Activated gamma-delta T cell (primary cell): ENCODE results near the gene BUD13.
"Not testable (repeated sequence)": the region's sequence is repeated elsewhere in the genome, so short reads cannot be mapped to it uniquely, and the experiment has no call there.

Experiments
- DNase-seq: peaks from one replicate; lab custom pipeline; 2025; lab: John Stamatoyannopoulos, UW

The BUD13 gene

GRCh38 chr11:116756044-116756443 lies 16.7 kb downstream of the BUD13 start:
- not testable (repeated sequence) for DNase-seq

DNA sequence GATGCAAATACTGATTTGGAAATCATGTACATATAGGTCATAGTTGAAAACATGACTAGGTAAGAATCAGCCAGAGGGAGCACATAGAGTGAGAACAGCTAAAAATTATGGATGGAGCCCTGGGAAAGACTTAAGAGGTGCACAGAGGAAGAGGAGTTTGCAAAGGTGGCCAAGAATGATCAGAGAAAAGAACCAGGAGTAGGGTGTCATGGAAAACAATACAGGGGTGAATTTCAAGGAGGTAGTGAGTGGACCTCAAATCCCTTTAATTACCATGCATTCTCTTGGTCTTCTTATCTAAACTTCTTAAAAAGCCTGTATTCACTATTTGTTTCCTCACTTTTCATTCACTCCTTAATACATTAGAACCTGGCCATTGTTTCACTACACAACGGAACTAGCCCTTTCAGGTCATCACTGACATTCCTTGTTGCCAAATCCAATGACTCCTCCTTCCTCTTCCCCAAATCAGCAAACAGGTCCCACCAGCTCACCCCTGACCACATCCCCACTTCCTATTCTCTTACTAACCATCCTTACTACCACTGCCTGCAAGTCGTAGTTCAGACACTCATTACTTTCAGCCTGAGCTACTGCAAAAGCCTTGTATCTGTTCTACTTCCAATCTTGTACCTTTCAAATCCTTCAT lies 22.6 kb downstream of the BUD13 start:
- DNase-seq: no peak

DNA sequence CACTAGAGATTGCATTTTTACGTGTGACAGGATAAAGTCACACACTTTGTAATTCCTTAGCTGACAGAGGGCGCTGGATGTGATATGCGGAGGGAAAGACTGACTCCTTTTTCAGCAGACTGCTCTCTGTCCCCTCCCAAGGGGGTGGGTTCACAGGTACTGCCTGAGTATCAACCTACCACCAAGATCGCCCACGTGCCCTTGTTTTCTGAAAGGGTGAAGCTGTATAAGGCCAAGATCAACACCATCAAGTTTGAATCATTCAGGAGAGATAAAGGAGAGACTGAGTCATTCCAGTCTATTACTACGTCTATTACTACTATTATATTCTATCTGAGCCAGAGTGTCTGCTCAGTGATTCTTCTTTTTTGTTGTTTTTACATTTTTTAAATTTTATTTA lies 30.7 kb downstream of the BUD13 start:
- DNase-seq: no peak

GRCh38 chr11:116740741-116741140 lies 32.0 kb downstream of the BUD13 start:
- DNase-seq: no peak

DNA sequence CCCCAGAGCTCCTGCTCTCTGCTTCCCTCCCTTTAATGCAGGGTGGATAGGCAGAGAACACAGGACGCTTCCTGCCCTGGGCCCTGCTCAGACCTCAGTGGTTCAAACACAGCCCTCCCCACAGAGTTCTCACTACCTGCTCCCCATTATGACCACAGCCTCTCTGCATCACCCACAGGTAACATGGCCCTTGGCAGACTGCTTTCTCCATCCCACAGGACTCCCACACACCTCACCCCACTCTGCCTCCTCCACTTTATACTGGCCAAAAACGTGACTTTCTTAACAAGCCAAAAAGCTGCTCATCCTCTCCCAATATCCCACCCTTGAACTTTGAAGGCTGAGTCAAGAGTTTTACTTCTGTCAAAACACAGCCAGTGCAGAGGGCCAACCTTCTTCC lies 33.8 kb downstream of the BUD13 start:
- DNase-seq: no peak

DNA sequence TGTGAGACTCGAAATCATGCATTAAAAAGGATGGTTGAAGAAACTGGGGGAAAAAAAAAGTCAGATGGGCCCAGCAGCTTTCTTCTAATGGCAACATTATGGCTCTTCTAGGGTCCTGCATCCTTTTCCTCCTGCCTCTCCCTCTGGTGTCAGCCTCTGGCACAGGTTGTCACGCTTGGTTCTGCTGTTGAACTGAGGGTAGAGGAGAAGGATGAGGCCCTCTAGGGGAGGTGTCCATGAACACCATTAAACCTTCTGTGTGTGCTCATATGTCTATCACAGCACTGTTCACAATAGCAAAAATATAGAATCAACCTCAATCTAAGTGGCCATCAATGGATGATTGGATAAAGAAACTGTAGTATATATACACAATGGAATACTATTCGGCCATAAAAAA lies 36.0 kb downstream of the BUD13 start:
- DNase-seq: no peak

GRCh38 chr11:116733969-116734508 lies 38.7 kb downstream of the BUD13 start:
- DNase-seq: no peak

DNA sequence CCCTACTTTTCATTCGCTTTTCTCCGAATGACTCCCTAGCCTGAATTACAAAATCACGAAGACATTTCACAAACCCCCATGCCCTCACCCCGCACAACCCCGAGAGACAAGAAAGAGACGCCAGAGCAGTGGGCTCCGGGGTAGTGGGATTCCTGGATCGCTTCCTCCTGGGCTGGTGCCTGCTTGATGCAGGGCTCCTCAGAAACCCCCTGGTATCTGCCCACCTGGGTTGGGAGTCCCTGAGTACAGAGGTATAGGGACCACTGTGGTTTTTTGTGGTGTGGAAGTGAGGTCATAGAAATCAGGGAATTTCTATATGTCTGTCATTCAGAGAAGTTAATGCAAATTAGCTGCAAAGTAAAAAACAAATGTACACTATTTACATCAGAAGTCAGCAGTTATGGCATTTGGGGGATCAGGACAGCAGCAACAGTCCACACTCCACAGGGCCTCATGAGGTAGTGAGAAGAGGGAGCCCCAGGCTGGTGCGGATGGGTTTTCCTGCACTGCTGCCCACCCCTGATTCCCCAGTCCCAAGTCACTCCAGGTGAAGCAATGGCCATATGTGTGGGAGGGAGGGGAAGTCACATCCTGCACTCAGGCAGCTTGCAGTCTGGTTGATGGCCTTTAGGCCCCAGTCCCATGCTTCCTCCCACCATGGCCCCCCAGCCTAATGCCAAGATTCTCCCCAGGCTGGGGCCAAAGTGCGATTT lies 39.6 kb downstream of the BUD13 start:
- DNase-seq: no peak

DNA sequence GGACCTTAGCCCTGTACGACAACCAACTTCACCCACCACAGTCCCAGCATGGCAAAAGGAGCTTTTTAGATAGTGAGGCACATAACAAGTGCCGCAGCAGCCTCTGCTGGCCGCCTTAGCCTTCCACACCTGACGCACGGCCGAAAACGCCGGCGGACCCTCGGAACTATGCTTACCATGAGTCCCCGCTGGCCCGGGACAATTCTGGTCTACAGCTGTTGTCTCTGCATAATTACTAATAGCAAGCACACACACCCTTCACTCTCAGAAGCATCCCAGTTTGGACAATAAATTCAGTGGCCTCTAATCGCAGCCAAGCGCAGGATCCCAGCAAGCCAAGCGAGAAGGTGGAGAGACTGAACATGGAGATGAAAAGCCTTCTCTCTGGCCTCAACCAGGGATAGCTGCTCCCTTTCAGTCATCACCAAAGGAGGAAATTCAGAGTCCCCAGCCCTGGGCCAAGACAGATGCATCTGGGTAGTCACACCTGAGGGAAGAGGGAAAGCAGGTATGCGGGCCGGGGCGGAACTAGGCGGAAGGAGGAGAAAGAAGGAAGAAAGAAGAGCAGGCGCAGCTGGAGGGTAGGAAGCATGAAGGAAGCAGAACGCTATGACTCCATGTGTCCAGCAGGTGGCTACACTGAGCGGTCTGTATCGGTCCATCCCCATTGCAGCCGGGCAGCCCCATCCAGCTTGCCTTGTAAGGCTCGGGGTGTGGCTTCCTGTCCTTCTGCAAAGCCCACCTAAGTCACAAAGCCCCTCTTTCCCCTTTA lies 40.3 kb downstream of the BUD13 start:
- DNase-seq: no peak

DNA sequence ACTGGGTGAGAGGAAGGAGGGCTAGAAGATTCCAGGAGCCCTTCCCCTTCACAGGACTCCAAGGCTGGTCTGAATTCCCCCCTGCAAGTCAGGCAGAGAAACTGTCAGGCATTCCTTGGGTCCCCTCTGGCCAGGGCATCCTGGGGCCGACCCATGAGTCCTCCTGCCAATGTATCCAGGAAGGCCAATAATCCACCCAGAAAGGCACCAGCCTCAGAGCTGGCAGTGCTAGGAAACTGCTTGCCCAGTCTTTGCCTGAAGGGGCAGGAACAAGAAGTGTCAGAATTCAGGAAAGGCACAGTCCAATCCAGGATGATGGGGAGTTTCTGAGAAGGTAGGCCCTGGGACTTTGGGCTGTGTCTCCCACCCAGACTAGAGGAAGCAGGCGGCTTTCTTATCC lies 41.0 kb downstream of the BUD13 start:
- DNase-seq: no peak

DNA sequence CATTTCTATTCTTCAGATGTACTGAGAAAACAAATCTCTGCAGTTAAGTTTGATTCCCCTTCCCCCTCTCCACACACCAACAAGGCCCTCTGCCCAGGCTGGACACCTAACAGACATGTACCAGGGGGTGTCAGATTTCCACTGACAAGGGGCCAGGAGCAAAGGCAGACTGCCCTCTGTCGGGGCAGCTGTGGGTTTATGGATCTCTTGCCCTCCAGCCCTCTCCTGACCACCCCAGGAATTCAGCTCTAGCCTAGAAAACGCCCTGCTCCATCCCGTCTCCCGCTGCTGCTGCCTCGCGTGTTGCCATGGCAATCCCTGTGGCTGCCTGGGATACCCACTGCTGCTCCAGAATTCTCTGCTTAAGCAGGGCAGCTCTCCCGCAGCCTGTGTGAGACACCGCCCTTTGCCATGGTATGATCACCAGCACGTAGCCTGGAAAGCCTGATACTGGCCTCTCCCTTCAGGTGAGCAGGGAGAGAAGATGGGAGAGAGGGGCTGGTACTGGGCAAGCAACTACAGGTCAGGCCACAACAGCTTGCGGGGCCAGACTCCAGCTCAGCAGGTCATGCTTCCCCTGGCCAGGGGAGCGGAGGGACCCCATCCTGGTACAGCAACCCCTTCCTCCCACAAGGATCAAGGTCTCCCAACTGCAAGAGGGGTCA lies 41.6 kb downstream of the BUD13 start:
- DNase-seq: no peak

- no peak for DNase-seq
Measured at GRCh38 chr11:116730601-116731000, 42.2 kb downstream of the BUD13 start.

DNA sequence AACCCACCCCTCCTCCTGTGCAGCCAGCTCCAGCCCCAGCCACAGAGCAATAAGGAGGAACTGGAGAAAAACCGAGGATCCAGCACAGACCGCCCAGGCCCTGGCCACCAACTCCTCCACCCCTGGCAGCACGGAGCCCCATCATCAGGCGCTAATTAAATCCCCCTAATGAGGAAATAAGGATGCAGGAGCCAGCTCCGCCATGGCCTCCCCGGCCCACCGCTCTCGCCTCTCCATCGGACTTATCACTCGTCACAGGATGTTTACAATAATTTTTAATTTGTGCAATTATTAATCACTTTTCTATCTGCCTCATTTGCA lies 42.6 kb downstream of the BUD13 start:
- DNase-seq: no peak

DNA sequence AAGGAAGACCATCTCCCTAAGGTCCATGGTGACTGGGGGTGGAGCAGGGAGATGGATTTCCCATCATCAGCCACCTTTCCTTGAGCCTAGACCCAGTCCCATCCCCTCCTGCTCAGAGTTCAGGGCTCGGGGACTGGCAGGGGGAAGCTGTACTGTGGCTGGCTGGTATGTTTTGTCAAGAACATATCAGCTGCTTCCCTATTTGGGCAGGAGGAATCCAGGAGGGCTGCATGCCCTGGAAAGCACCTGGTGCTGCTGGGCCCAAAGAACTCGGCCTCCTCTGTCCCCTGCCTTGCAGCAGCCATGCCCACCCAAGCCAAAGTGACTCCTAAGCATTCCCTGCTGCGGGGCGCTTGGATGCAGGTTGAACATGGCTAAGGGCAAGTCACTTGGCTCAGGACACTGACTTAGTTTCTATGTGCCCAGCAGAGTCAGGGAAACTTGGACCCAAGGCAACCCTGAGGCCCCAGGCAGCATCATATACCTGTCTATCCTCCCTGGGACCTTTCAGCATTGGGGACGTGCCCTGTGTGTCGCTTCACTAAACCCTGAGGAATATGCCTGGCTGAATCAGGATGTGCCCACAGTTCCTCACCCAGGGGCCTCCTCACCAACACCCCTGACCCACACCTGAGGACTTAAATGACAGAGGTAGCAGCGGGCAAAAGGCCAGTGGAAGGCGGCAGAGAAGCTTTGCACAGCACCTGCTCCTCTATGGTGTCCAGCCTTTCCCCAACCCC lies 43.1 kb downstream of the BUD13 start:
- no peak for DNase-seq

DNA sequence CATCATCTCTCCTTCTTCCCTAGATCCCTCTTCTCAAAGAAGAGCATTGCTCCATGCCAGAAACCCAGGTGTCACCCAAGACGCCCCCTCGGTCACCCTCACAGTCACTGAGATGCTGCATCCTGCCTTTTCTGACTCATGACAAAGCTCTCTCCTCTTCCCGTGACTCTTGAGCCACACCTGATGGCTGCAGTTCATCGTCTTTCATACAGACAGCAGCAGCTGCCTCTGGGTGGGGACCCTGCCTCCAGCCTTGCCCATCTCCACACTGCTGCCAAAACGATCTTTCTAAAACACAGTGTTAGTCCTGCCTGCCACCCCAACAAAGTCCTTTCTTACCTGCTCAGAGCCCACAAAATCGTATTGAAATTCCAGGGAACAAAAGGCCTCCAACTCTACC lies 44.8 kb downstream of the BUD13 start:
- DNase-seq: no peak

DNA sequence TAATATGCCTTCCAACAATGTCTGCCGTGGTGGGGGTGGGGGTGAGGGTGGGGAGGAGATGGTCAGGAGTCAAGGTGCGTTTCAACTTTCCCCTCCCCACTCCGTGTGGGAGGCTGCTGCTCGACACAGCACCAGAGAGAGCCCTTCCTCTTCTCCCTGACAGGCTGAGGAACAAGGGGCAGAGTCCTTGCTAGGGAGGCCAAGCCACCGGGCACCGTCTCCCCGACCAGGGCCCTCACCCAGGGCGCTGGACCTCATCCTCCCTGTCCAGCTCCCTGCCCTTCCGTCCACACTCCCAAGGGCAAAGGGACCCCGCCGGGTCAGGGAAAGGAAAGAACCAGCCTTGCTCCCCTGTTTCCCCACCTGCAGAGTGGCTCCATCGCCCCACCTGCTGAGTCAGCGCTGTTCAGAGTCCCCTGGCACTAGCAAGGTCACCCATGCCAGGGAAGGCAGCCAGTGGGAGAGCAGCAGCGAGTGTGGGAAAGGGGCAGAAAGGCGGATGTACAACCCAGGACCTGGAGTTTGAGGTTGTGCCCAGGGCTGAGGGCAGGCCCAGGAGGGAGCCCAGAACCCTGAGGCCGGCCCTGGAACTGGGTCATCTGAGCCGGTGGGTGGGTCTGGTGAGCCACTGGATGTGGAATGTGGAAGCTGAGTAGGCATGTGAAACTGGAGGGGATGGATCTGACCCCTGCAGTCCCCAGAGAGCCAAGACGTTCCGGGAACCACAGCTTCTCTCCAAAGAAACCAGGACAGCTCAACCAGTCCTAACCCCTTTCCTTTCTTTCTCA lies 47.2 kb downstream of the BUD13 start:
- DNase-seq: no peak

DNA sequence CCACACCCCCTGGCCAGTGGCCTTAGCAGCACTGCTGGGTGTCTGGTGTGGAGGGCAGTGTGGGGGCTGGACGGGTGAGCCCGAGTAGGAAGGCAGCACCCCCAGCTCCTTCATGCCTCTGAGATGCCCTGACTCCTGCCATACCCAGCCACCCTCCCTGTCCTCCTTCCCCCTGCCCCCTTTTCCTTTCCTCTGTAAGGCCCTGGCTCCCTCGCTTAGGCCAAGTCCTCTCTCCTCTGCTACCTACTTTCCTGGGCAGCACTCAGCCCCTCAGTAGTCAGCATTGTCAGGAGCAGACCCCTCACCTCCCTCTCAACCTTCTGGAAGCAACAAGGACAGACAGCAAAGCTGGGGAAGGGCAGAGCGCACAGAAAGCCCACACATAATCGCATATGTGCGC lies 48.0 kb downstream of the BUD13 start:
- no peak for DNase-seq

GRCh38 chr11:116723511-116723910 lies 49.3 kb downstream of the BUD13 start:
- DNase-seq: no peak

- DNase-seq: no peak
Measured at GRCh38 chr11:116721988-116722387, 50.8 kb downstream of the BUD13 start.

DNA sequence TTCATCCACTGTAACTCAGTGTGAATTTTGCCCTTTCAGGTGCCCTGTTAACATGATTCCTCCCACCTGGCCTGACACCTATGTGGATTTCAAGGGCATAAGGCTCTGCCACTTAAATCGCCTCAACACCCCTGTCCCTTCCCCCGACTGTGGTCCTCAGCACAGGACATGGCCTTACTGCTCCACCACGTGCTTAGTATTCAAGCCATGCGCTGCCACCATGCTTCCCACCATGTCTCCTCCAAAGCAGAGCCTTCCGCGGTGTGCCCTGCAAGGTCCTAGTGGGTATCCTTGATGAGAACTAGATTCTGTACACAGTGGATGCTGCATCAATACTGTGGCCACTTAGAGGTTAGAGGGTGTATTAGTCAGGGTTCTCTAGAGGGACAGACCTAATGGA lies 51.9 kb downstream of the BUD13 start:
- DNase-seq: no peak

DNA sequence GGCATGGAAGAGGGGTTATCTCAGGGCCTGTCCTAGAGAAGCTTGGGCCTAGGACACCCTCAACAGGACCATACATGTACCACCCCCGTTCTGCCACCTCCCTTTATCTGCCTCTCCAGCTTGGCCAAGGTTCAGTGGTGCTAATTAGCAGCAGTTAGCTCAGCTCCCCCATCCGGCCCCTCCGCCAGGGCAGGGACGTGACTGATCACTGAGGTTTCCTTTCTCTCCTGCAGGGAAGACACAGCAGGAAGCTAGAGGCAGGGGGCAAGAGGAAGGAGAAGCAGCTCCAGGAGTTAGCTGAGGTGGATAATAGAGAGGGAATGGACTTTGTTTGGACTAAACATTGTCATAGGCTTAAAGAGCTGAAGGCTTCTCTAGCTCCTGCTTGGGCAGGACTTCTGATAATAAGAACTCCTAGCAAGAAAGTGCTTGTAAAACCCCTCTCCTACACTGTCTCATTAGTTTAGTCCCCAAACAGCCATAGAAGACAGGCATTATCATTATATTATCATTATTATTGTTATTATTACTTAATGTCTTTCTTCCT lies 53.8 kb downstream of the BUD13 start:
- no peak for DNase-seq
